Activated naive CD8-positive, alpha-beta T cell treated with anti-CD3 and anti-CD28 coated beads, Interleukin-2, amount 50 U/mL, for 24 hours (primary cell): ENCODE measurements around the gene HLA-DRB1.

Source experiments
- ATAC-seq: fragments of 150-1000 bp; cut with Tn5 transposase; one replicate; pipeline ENCODE4 v1.10.0; 2021
- DNase-seq: peaks from one replicate; pipeline ENCODE4 v3.0.0; 2021
- H3K27ac Mint-ChIP-seq: one replicate; pipeline ENCODE4 v1.8.0; 2021; ENCODE audit warnings: mild to moderate bottlenecking, mixed read lengths
- H3K27me3 Mint-ChIP-seq: one replicate; pipeline ENCODE4 v1.8.0; 2021; ENCODE audit warnings: mixed read lengths
- H3K36me3 Mint-ChIP-seq: one replicate; pipeline ENCODE4 v1.8.0; 2021; ENCODE audit warnings: low read depth, mixed read lengths
- H3K4me1 Mint-ChIP-seq: one replicate; pipeline ENCODE4 v1.8.0; 2021; ENCODE audit warnings: mixed read lengths
- H3K4me3 Mint-ChIP-seq: one replicate; pipeline ENCODE4 v1.8.0; 2021; ENCODE audit warnings: mild to moderate bottlenecking, moderate library complexity, mixed read lengths
- H3K9me3 Mint-ChIP-seq: one replicate; pipeline ENCODE4 v1.8.0; 2021; ENCODE audit warnings: mixed read lengths

Gene HLA-DRB1

DNA sequence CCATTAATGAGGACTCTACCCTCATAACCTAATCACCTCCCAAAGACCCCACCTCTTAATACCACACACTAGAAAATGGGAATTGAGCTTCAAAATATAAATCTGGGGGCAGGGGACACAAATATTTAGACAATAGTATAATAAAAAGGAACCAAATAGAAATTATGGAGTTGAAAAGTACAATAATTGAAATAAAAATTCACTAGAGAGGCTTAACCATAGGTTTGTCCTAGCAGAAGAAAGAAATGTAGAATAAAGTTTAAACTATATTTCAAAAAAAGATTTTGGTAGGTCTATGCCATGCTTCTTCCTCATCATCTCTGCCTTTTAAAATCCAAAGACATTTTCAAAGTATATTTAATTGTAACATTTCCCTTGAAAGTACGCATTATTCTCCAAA lies 28.1 kb upstream of the HLA-DRB1 start:
- ATAC-seq (no peak), DNase-seq (no peak)
- Mint-ChIP-seq H3K27ac (no peak overlapping the region), H3K36me3 (no peaks in the 10 kb centered on the region), H3K4me3 (no peak overlapping the region), H3K4me1 (peaks cover 50% of the 10 kb centered on the region), H3K9me3 (peaks cover 3% of the 10 kb centered on the region), H3K27me3 (no peaks in the 10 kb centered on the region)

DNA sequence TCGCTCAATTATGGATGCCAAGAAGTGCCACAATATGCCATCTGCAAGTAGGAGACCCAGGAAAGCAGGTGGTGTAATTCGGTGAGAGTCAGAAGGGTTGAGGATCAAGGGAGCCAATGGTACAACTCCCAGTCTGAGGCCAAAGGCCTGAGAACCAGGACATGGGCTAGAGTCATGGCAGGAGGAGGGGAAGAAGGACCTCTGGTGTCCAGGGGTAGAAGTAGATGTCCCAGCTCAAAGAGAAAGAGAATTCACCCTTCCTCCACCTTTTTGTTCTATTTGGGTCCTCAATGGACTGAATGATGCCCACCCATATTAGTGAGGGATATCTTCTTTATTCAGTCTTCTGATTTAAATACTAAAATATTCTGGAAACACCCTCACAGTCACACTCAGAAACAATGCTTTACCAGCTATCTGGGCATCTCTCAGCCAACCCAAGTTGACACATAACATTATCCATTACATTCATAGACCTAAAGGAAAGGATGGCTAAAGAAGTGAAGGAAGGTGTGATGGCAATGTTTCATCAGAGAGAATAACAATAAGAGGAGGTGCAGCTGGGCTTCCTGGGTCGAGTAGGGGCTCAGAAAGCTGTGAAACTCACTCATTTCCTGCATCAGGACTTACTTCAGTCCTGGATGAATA lies 26.4 kb upstream of the HLA-DRB1 start:
- H3K4me3 Mint-ChIP-seq: no peak overlapping the region
- H3K27ac Mint-ChIP-seq: peak overlapping the region; percentile 46
- no peaks in the 10 kb centered on the region for H3K36me3 Mint-ChIP-seq
- H3K9me3 Mint-ChIP-seq: peaks cover 3% of the 10 kb centered on the region
- H3K27me3 Mint-ChIP-seq: no peaks in the 10 kb centered on the region
- H3K4me1 Mint-ChIP-seq: peaks cover 40% of the 10 kb centered on the region
- peak; percentile 71 for ATAC-seq
- no peak for DNase-seq

DNA sequence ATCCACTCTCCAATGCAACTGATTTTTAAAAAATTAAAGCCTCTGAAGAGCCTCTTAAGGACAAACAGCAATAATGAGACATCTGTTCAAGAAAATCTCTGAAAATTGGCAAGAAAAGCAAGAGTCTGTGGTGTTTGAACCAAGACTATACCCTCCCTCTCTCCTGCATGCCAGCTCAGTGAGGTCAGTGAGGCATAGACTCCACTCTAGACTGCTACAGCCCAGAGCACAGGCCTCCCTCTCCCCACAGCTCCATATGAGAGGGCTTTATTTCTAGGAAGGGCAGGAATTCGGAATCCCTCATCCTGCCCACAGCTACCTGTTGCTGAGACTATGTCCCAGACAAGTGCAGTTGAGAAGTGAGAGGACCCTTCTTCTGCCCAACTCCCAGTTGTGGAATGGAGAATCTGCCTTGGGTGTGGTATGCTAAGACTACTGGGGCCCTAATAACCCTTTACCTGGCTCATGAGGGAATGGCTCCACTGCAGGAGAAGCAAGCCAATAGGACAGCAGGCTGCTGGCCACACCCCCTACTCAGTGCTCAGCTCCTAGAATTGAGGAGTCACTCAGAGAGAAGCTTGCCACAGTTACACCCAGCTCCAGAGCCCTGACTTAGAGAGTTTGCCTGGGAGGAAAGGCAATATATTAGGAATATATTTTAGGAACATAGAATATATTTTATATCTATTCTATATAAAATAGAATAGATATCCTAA lies 24.9 kb upstream of the HLA-DRB1 start:
- DNase-seq (no peak), ATAC-seq (no peak)
- Mint-ChIP-seq H3K4me1 (peaks cover 38% of the 10 kb centered on the region), H3K9me3 (peaks cover 3% of the 10 kb centered on the region), H3K4me3 (no peak overlapping the region), H3K36me3 (no peaks in the 10 kb centered on the region), H3K27ac (peak overlapping the region; percentile 46), H3K27me3 (no peaks in the 10 kb centered on the region)

DNA sequence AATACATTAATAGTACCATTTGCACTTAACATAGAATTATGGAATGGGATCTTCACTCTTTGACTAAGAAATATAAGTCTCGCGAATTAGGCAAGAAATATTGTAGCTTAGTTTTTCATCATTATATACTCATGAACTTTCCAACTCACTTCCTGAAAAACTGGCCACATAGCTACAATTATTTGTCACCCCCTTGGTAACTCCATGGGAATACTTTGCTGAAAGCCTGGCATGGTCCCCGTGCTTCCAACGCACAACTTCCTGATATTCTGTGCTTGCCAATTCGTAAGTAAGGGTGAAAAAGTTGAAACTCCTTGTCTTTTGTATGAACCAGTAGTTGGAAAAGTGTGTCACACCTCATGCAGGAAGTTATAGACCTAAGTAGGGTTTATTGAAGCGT lies 23.8 kb upstream of the HLA-DRB1 start:
- H3K4me1 Mint-ChIP-seq: peaks cover 41% of the 10 kb centered on the region
- ATAC-seq (no peak), DNase-seq (no peak)
- H3K9me3 Mint-ChIP-seq: peaks cover 3% of the 10 kb centered on the region
- H3K27ac Mint-ChIP-seq: no peak overlapping the region
- no peaks in the 10 kb centered on the region for H3K27me3 Mint-ChIP-seq
- H3K4me3 Mint-ChIP-seq: no peak overlapping the region
- no peaks in the 10 kb centered on the region for H3K36me3 Mint-ChIP-seq

DNA sequence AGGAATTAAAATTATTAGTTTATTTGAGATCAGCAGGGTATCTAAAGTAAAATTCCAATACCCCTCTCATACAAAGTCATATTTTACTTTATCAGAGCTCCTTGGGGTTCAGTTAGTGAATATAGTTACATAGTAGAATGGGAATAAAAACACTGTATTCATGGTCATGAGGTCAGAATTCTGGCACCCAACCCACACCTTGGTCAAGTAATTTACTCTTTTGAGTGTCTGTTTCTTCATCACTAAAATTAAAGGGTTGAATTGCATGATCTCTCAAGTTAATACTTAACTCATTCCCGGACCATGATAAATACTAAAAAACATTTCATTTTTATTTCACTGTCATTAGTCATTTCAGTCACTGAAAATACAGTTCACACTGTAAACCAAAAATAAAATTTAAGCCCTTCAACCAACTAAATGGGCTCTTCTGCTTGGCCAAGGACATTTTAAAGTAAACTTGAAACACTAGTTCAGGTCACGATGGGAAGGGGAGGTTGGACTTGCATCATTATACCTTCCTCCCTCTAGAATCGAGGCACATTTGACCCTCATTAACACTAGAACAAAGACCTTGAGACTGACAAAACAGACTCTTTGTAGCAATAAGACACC lies 21.1 kb upstream of the HLA-DRB1 start:
- DNase-seq: no peak

DNA sequence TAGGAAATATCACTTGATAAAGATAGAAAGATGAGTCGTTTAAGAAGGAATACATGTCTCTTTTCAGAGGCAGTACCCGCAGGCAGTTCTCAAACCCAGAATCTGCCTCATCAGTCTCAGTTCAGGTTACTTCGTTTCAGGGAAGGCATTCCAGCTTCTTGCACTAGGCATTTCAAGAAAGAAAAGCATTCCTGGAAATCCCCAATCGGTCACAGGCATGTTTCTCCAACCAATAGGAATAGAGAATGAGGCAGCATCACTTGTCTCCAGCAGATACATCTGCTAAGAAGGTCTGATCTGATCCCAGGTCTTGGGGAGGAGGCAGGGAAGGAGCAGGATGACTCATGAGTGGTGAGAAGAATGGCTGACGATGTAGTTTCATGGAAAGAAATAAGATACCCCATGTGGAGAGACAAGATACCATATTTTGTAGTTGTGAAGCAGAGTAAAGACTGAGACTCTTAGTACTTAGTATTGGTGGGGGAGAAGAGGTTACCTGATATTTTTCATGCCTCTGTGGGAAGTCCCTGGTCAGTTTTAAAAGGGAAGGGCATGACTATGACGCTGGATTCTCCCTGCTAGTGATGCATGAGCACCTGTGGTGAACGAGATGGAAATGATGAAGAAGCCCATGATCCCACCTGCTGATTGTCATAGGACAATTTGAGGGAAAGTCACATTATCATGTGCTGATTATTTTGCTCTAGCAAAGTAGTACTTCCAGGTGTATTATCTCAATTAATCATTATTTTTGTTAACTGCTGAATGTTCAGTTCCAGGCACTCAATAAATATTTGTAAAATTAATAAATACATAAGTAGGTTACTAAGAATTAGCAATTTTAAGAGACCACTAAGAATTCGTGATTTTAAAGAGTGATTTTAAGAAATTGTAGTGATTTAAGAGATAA lies 20.3 kb upstream of the HLA-DRB1 start:
- Mint-ChIP-seq H3K27me3 (no peaks in the 10 kb centered on the region), H3K9me3 (no peaks in the 10 kb centered on the region), H3K27ac (no peak overlapping the region), H3K4me1 (peaks cover 29% of the 10 kb centered on the region), H3K4me3 (no peak overlapping the region), H3K36me3 (no peaks in the 10 kb centered on the region)
- DNase-seq (peak; percentile 44), ATAC-seq (peak; percentile 97)

More for the DNA sequence above, 21.1 kb upstream of the HLA-DRB1 start:
- H3K36me3 Mint-ChIP-seq: no peaks in the 10 kb centered on the region
- H3K4me3 Mint-ChIP-seq: no peak overlapping the region
- H3K27me3 Mint-ChIP-seq: no peaks in the 10 kb centered on the region
- peaks cover 37% of the 10 kb centered on the region for H3K4me1 Mint-ChIP-seq
- H3K9me3 Mint-ChIP-seq: no peaks in the 10 kb centered on the region
- ATAC-seq: no peak
- H3K27ac Mint-ChIP-seq: no peak overlapping the region

DNA sequence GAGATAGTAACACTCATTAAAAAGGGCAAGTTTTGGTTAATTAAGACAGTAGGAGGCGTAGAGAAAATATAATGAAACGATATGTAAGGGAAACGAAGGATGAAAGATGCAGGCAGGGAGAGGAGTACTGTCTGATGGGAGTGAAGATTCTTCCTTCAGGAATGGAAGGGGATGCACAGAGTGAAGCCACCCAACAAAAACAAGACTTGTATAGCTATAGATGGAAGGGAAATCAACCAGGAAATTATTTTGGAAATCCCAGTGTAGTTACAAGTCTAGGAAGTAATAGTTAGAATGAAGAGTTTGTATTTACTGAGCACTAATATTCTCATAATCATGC lies 19.7 kb upstream of the HLA-DRB1 start:
- no peak for ATAC-seq
- no peaks in the 10 kb centered on the region for H3K9me3 Mint-ChIP-seq
- H3K4me1 Mint-ChIP-seq: peaks cover 34% of the 10 kb centered on the region
- no peak overlapping the region for H3K27ac Mint-ChIP-seq
- no peaks in the 10 kb centered on the region for H3K27me3 Mint-ChIP-seq
- H3K36me3 Mint-ChIP-seq: no peaks in the 10 kb centered on the region
- DNase-seq: no peak
- no peak overlapping the region for H3K4me3 Mint-ChIP-seq

DNA sequence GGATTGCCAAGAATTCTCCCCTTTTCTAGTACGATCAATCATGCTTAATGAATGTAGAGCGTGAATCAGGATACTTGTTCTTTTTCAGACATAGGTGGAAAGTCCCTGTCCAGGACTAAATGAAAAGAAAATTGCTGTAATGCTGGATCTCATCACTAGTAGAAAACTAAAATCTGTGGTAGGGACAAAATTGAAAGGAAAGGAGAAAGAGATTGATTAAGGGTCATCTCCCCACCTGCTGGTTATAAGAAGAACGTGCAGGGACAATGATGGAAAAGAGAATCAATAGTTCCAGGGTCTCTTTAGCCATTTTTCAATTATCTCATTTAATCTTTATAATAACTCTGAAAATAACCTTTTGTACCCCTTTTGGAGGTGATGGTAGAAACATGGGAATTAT lies 18.7 kb upstream of the HLA-DRB1 start:
- peaks cover 30% of the 10 kb centered on the region for H3K4me1 Mint-ChIP-seq
- H3K27me3 Mint-ChIP-seq: no peaks in the 10 kb centered on the region
- H3K27ac Mint-ChIP-seq: peak overlapping the region; percentile 28
- no peaks in the 10 kb centered on the region for H3K9me3 Mint-ChIP-seq
- no peaks in the 10 kb centered on the region for H3K36me3 Mint-ChIP-seq
- DNase-seq (no peak), ATAC-seq (no peak)
- H3K4me3 Mint-ChIP-seq: no peak overlapping the region

DNA sequence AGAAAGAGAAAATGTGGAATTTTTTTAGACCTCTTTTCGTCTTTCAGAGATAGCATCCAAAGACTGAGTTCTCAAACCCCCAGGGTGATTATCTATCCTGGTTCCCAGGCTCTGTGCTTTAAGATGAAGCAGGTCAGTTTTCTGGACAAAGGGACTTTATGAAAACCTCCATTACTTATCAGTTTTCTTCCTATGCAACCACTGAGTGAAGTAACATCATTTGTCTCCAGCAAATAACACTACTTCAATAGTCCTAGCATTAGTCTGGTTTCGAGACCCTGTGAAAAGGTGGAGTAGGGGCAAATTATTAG lies 18.3 kb upstream of the HLA-DRB1 start:
- Mint-ChIP-seq H3K4me3 (no peak overlapping the region), H3K27ac (peak overlapping the region; percentile 28), H3K4me1 (peaks cover 33% of the 10 kb centered on the region), H3K27me3 (no peaks in the 10 kb centered on the region), H3K9me3 (no peaks in the 10 kb centered on the region), H3K36me3 (no peaks in the 10 kb centered on the region)
- DNase-seq: no peak
- ATAC-seq: no peak

DNA sequence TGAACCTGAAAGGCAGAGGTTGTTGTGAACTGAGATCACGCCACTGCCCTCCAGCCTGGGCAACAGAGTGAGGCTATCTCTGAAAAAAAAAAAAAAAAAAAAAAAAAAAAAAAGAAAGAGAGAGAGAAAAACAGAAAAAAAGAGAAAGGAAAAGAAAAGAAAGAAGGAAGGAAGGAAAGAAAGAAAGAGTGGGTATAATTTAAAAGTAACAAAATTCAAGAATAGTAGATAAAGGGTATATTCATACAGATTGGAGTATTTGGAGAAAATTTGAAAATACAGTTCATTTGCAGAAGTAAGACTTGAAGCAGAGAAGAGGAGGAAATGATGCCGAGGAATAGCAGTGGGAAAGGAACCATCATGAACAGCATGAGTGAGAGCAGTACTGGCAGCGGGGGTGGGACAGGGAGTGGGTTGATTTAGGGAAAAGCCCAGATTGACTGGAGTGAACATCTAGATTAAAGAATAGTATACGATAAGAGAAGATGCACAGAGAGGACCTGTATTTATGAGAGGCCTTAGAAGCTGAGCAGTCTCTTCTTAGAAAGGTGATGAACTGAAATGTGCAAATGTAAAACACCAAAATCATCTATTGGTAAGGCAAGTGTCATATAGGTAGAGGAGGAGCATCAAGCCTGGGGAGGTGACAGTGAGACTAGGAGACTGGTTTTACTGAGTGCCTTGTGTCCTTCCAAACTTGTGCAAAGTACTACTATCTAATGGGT lies 17.8 kb upstream of the HLA-DRB1 start:
- Mint-ChIP-seq H3K4me3 (no peak overlapping the region), H3K27me3 (no peaks in the 10 kb centered on the region), H3K4me1 (peaks cover 36% of the 10 kb centered on the region), H3K27ac (peak overlapping the region; percentile 28), H3K36me3 (no peaks in the 10 kb centered on the region), H3K9me3 (no peaks in the 10 kb centered on the region)
- DNase-seq (no peak), ATAC-seq (no peak)

DNA sequence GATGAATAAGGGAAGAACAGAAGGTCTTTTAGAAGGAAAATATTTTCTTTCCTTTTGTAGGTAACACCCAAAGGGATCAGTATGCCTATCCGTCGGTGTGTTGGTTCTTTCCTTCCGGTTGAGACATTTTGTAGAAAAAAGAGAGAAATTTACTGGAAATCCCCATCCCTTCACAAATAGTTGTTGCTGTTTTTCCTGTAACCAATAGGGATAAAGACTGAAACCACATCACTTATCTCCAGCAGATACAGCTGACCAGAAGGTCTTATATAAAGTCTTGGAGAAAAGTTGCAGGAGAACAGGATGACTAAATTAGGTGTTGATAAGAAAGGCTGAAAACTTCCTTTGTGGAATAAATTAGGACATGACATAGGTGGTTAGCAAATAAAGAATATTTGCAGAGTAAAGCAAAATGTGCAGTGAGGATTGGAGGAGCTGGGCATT lies 14.8 kb upstream of the HLA-DRB1 start:
- Mint-ChIP-seq H3K4me1 (peaks cover 31% of the 10 kb centered on the region), H3K4me3 (peak overlapping the region; percentile 1), H3K36me3 (no peaks in the 10 kb centered on the region), H3K27ac (peak overlapping the region; percentile 64), H3K27me3 (no peaks in the 10 kb centered on the region), H3K9me3 (peaks cover 4% of the 10 kb centered on the region)
- ATAC-seq: no peak
- DNase-seq: no peak

DNA sequence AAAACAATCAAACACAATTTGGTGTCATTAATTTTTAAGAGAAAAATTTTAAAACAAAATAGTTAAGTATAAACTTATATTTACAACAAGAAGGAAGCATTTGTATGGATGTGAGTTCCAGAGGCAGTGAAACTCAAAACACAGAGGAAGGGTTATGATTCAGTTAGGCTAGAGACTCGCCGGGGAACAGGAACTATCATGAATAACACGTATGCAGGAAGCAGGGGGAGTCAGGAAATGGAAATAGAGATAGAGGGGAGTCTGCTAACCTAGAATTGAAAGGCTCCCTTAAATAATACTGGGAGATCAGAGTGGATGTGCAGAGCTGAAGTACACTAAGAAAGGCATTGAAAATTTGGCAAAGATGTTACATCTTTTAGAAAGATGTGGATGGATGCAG lies 14.2 kb upstream of the HLA-DRB1 start:
- Mint-ChIP-seq H3K4me1 (peaks cover 31% of the 10 kb centered on the region), H3K27ac (peak overlapping the region; percentile 64), H3K9me3 (peaks cover 8% of the 10 kb centered on the region), H3K36me3 (no peaks in the 10 kb centered on the region), H3K27me3 (no peaks in the 10 kb centered on the region), H3K4me3 (peak overlapping the region; percentile 1)
- DNase-seq: no peak
- ATAC-seq: no peak

DNA sequence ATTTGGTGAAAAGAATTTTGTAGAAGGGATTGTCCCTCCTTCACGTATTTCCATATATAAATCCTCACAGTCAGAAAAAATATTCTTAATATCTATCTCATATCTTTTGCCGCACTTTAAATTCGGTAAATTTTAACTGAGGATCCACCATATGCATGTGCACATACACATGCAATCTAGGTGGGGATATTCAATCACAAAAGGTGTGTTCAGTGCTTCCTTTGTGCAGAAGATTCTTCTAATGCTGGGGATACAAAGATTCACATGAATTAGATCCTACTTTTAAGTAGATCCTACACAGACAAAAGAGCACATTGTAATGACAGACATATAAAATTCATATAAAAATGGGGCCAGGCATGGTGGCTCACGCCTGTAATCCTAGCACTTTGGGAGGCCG lies 13.6 kb upstream of the HLA-DRB1 start:
- H3K4me3 Mint-ChIP-seq: no peak overlapping the region
- DNase-seq (no peak), ATAC-seq (no peak)
- no peak overlapping the region for H3K27ac Mint-ChIP-seq
- no peaks in the 10 kb centered on the region for H3K27me3 Mint-ChIP-seq
- peaks cover 25% of the 10 kb centered on the region for H3K4me1 Mint-ChIP-seq
- H3K36me3 Mint-ChIP-seq: no peaks in the 10 kb centered on the region
- peaks cover 9% of the 10 kb centered on the region for H3K9me3 Mint-ChIP-seq

DNA sequence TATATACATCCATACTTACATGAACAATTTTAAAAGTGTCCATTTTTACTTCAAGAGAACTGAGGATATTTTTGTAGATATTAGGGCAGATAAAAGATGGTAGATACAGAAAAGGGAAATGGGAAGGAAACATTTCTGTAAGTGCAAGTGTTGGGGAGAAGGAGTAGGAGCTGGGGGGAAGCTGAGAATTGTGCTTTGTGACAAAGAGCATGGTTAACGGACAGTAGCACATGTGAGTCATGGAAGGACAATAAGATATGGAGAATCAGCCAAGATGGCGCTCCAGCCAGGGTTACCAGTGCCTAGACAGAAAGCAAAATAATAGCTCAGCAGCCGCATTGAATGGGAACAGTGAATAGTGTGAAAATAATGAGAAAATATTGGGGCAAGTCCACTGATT lies 12.7 kb upstream of the HLA-DRB1 start:
- ATAC-seq (no peak), DNase-seq (no peak)
- no peaks in the 10 kb centered on the region for H3K27me3 Mint-ChIP-seq
- H3K36me3 Mint-ChIP-seq: no peaks in the 10 kb centered on the region
- peaks cover 19% of the 10 kb centered on the region for H3K4me1 Mint-ChIP-seq
- H3K4me3 Mint-ChIP-seq: no peak overlapping the region
- peaks cover 9% of the 10 kb centered on the region for H3K9me3 Mint-ChIP-seq
- no peak overlapping the region for H3K27ac Mint-ChIP-seq
